Activated B cell treated with CpG ODN at 0.5 μM for 24 hours (primary cell): ENCODE measurements around the gene GREM1. TPM values are rescaled to one million over a fixed set of nuclear protein-coding genes. Genes with fewer than 3 reads are reported as not detected.

Source experiments
- ATAC-seq: fragments of 200-7000 bp; cut with Tn5 transposase; one replicate; pipeline ENCODE4 v1.10.0; 2021; ENCODE audit warnings: low read depth, mild to moderate bottlenecking, moderate library complexity
- CTCF ChIA-PET: fragments of 350-600 bp; sonication (Branson Sonifier 250); formaldehyde crosslinking; loops from one replicate; lab custom pipeline; 2021; ENCODE audit warnings: antibody characterized with exemption; lab: Charles Lee
- POLR2A ChIA-PET: fragments of 350-600 bp; sonication (Branson Sonifier 250); formaldehyde crosslinking; loops from one replicate; lab custom pipeline; 2021; ENCODE audit warnings: antibody characterized with exemption; lab: Charles Lee
- DNase-seq: peaks from one replicate; pipeline ENCODE4 v3.0.0; 2022
- H3K27ac Mint-ChIP-seq: one replicate; pipeline ENCODE4 v1.8.0; 2020; ENCODE audit warnings: mixed read lengths
- H3K27me3 Mint-ChIP-seq: one replicate; pipeline ENCODE4 v1.8.0; 2021; ENCODE audit warnings: mixed read lengths
- H3K36me3 Mint-ChIP-seq: one replicate; pipeline ENCODE4 v1.8.0; 2021; ENCODE audit warnings: low read depth, mixed read lengths
- H3K4me1 Mint-ChIP-seq: one replicate; pipeline ENCODE4 v1.8.0; 2021; ENCODE audit warnings: mixed read lengths
- H3K4me3 Mint-ChIP-seq: one replicate; pipeline ENCODE4 v1.8.0; 2020; ENCODE audit warnings: mild to moderate bottlenecking, mixed read lengths
- H3K9me3 Mint-ChIP-seq: one replicate; pipeline ENCODE4 v1.8.0; 2020; ENCODE audit warnings: mixed read lengths
- intact Hi-C: fragments of 100-400 bp; cut with micrococcal nuclease; formaldehyde crosslinking; loops from one replicate; pipeline ENCODE4 v1.15.1; 2024
- total RNA-seq: library from RNA; stranded (reverse); gene quantifications from 2 replicates; pipeline ENCODE4 v1.2.3, GENCODE V29; 2022
- TF ChIP-seq, protein P1 (sequence below): fragments of 200-600 bp; IDR thresholded peaks from one replicate; pipeline ENCODE4 v1.8.0; 2022; ENCODE audit warnings: antibody characterized with exemption, mild to moderate bottlenecking

GREM1 gene
- total RNA-seq: not detected in 2 replicates

DNA sequence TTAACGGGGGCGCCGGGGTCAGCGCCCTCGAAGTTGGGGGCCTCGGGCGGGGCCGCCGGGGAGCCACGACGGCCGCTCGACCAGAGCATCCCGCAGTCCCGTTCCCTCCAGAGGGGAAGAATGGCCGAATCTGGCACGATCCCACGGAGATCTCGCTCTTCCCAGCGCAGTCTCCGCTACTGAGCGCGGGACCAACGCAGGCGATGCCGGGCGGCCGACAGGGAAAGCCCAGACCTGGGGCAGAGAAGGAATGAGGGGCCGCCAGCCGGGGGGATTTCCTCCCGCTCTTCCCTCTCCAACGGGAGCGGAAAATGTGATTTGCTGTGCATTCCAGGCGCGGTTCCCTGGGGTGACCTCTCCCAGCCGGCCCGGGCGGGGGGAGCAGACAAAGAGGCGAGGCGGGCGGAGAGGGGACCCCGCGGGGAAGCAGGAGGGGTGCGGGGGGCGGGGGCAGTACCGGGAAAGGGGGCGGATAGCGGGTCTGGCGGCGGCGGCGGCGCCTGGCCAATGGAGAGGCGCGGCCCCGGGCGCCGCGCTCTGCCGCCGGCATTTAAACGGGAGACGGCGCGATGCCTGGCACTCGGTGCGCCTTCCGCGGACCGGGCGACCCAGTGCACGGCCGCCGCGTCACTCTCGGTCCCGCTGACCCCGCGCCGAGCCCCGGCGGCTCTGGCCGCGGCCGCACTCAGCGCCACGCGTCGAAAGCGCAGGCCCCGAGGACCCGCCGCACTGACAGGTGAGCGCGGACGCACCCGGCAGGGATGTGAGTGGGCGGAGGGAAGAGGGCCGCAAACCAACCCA lies at the start of gene GREM1:
Gene GREM1 (plus strand): TSS at position 579 of the 801 bp plus-strand sequence. CDS start 12,687 bp downstream, outside the sequence.
- H3K9me3 Mint-ChIP-seq: no peaks in the 10 kb centered on the region
- H3K27ac Mint-ChIP-seq: no peak within 1 kb of the TSS
- intact Hi-C loops: no loop called here
- POLR2A ChIA-PET: no interaction called here
- peaks cover 45% of the 10 kb centered on the region for H3K27me3 Mint-ChIP-seq
- DNase-seq (no peak), ATAC-seq (no peak)
- H3K4me3 Mint-ChIP-seq: peak within 1 kb of the TSS; percentile 65
- TF ChIP-seq, protein P1, sequence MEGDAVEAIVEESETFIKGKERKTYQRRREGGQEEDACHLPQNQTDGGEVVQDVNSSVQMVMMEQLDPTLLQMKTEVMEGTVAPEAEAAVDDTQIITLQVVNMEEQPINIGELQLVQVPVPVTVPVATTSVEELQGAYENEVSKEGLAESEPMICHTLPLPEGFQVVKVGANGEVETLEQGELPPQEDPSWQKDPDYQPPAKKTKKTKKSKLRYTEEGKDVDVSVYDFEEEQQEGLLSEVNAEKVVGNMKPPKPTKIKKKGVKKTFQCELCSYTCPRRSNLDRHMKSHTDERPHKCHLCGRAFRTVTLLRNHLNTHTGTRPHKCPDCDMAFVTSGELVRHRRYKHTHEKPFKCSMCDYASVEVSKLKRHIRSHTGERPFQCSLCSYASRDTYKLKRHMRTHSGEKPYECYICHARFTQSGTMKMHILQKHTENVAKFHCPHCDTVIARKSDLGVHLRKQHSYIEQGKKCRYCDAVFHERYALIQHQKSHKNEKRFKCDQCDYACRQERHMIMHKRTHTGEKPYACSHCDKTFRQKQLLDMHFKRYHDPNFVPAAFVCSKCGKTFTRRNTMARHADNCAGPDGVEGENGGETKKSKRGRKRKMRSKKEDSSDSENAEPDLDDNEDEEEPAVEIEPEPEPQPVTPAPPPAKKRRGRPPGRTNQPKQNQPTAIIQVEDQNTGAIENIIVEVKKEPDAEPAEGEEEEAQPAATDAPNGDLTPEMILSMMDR: no peak
- CTCF ChIA-PET: interaction anchor here (0.7 kb wide), 1 partner anchor 18 kb away, joined by 3 read pairs; no protein-coding TSS in a partner anchor
- H3K4me1 Mint-ChIP-seq: peaks cover 28% of the 10 kb centered on the region
- no peaks in the 10 kb centered on the region for H3K36me3 Mint-ChIP-seq

DNA sequence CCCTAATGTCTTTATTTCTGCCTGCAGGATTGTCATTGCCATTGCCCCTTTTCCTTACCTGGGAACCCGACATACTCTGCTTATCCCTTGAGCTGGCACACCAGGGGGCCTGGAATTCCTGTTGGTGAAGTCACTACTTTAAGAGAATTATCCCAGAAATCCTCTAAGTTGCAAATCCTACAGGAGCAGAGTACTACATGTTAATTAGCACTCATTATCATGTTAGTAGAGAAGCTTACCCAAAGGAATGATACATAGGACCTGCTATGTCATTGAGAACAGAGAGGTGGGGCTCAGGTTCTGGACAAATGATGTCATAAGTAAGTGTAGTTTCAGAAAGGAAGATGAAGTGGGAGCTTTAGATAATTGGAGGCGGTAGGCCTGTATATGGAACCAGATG lies 48.9 kb upstream of the GREM1 start:
- ATAC-seq: no peak
- no peaks in the 10 kb centered on the region for H3K27me3 Mint-ChIP-seq
- no peak overlapping the region for H3K4me3 Mint-ChIP-seq
- TF ChIP-seq, protein P1: no peak
- ChIA-PET POLR2A (no interaction called here), CTCF (interaction anchor here (1.2 kb wide), 1 partner anchor 325 kb away, joined by 3 read pairs; no protein-coding TSS in a partner anchor)
- H3K27ac Mint-ChIP-seq: no peak overlapping the region
- no peaks in the 10 kb centered on the region for H3K9me3 Mint-ChIP-seq
- intact Hi-C loops: no loop called here
- no peak for DNase-seq
- no peaks in the 10 kb centered on the region for H3K36me3 Mint-ChIP-seq
- no peaks in the 10 kb centered on the region for H3K4me1 Mint-ChIP-seq

DNA sequence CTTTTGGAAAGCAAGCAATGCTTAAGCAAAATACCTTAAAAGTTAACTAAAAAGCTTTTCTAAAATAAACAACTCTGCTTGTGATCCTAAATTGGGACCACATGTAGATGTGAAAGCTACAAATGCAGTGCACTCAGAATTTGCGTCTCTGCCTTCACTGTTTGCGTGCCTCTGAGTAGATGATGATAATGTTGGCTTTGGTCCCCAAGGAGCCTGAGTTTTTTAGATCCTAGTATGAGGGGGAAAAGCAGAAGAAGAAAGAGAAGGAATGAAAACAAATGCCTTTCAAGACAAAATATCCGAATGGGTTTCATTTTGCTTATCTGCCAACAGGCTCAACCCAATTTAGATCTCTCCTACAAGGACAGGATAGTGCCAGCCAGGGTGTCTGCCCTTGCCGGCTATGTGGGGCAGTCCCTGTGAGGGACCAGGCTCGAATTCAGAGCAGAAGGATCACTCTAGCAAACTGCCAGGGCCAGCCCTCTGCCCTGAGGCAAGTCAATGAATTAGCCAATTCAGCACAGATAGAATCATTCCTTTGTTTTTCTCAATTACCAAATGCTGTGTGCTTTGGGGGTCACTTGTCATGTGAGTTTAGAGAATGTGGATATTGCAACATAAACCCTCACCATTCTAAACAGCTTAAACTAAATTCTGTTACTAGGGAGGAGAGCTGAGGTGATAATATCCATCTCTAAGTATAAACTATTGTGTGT lies 47.8 kb upstream of the GREM1 start:
- no peak for DNase-seq
- H3K27ac Mint-ChIP-seq: no peak overlapping the region
- ChIA-PET CTCF (interaction anchor here (0.7 to 1.5 kb wide), 2 partner anchors 191 to 267 kb away, joined by 3 to 4 read pairs; no protein-coding TSS in a partner anchor), POLR2A (no interaction called here)
- intact Hi-C loops: no loop called here
- H3K27me3 Mint-ChIP-seq: no peaks in the 10 kb centered on the region
- TF ChIP-seq, protein P1: no peak
- no peak overlapping the region for H3K4me3 Mint-ChIP-seq
- H3K9me3 Mint-ChIP-seq: no peaks in the 10 kb centered on the region
- no peak for ATAC-seq
- H3K4me1 Mint-ChIP-seq: no peaks in the 10 kb centered on the region
- no peaks in the 10 kb centered on the region for H3K36me3 Mint-ChIP-seq

DNA sequence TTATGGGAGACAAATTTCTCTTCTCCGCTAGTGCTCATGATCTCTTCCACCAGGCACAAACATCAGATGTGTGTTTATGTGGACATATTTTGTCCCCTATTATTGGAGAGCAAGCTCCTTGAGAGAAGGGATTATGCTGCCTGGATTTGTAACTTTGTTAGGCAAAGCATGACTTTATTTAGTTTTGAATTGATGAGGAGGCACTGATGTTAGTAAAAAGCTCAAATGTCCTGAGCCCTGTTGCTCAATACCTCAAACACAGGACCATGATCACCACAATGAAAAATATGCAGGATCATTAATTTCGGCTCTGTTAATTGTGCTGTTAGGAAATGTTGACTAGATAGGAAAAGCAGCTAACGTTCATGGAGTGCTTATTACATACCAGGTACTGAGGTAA lies 47.2 kb upstream of the GREM1 start:
- TF ChIP-seq, protein P1: no peak
- Mint-ChIP-seq H3K27ac (no peak overlapping the region), H3K36me3 (no peaks in the 10 kb centered on the region), H3K4me3 (no peak overlapping the region), H3K9me3 (no peaks in the 10 kb centered on the region), H3K27me3 (no peaks in the 10 kb centered on the region), H3K4me1 (no peaks in the 10 kb centered on the region)
- ATAC-seq: no peak
- intact Hi-C loops: no loop called here
- no peak for DNase-seq
- ChIA-PET CTCF (interaction anchor here (1.5 kb wide), 1 partner anchor 266 kb away, joined by 4 read pairs; no protein-coding TSS in a partner anchor), POLR2A (no interaction called here)
